K562 (cell line): ENCODE data around the gene LY6G5B. TPM values are rescaled to one million over a fixed set of nuclear protein-coding genes. Genes with fewer than 3 reads are reported as not detected.

ENCODE experiments used
- CHD4 ChIP-seq: fragments of 200-600 bp; sonication (generic); IDR thresholded peaks from 3 replicates; pipeline ENCODE4 v1.6.1; 2012; ENCODE audit warnings: low read depth, mild to moderate bottlenecking, mixed read lengths, low read length, inconsistent platforms; ENCODE audit not compliant: insufficient read depth, insufficient replicate concordance, poor library complexity, severe bottlenecking
- HDAC3 ChIP-seq: fragments of 450-650 bp; IDR thresholded peaks from 2 replicates; pipeline ENCODE4 v1.6.1; 2018; ENCODE audit warnings: borderline replicate concordance, mild to moderate bottlenecking, moderate library complexity; ENCODE audit not compliant: partially characterized antibody
- KLF6 ChIP-seq: fragments of 250-450 bp; sonication (Bioruptor Pico); IDR thresholded peaks from 2 replicates; pipeline ENCODE4 v1.4.0; 2020; ENCODE audit warnings: mild to moderate bottlenecking, moderate library complexity, borderline replicate concordance
- MYBL2 ChIP-seq, 2 experiments: fragments of 450-650 bp in 1 of 2; sonication (generic) in 1 of 2; formaldehyde crosslinking in 1 of 2; IDR thresholded peaks; 2 replicates each; pipeline versions ENCODE4 v1.6.1 to v1.8.1; 2017 to 2022; ENCODE audit warnings: borderline replicate concordance in 1 of 2, inconsistent platforms in 1 of 2, low read depth in 1 of 2, mild to moderate bottlenecking in 1 of 2, missing genetic modification reagents in 1 of 2, moderate library complexity in 1 of 2
- POU5F1 ChIP-seq: fragments of 150-350 bp; IDR thresholded peaks from 2 replicates; pipeline ENCODE4 v1.6.1; 2014; ENCODE audit warnings: borderline replicate concordance, low read length, low read depth, mild to moderate bottlenecking; ENCODE audit not compliant: partially characterized antibody
- TBL1XR1 ChIP-seq, 2 experiments: IDR thresholded peaks; 2 replicates each; pipeline ENCODE4 v1.6.1; 2012; ENCODE audit warnings: improper control_type of control experiment in 2 of 2, low read length in 2 of 2, mild to moderate bottlenecking in 1 of 2
- TOE1 ChIP-seq, 2 experiments: fragments of 450-650 bp in 1 of 2; sonication (generic) in 1 of 2; formaldehyde crosslinking in 1 of 2; IDR thresholded peaks; 2 replicates each; pipeline versions ENCODE4 v1.7.1 to v1.8.0; 2016 to 2022; ENCODE audit warnings: borderline replicate concordance in 2 of 2, mild to moderate bottlenecking in 2 of 2, antibody characterized with exemption in 1 of 2, inconsistent platforms in 1 of 2, low read depth in 1 of 2, missing genetic modification reagents in 1 of 2, moderate library complexity in 1 of 2
- ZNF263 ChIP-seq: sonication (generic); formaldehyde crosslinking; IDR thresholded peaks from 2 replicates; pipeline ENCODE4 v1.8.0; 2022; ENCODE audit warnings: mild to moderate bottlenecking, missing genetic modification reagents, borderline replicate concordance
- ZNF282 ChIP-seq: sonication (generic); formaldehyde crosslinking; IDR thresholded peaks from 2 replicates; pipeline ENCODE4 v1.8.1; 2023; ENCODE audit warnings: missing genetic modification reagents
- ZNF551 ChIP-seq: fragments of 250-450 bp; sonication (Bioruptor Pico); IDR thresholded peaks from 2 replicates; pipeline ENCODE4 v1.5.0; 2021; ENCODE audit warnings: mild to moderate bottlenecking, moderate library complexity
- polyA plus RNA-seq, 8 experiments: library from polyadenylated mRNA; depleted of rRNA in 4 of 8; stranded (reverse) in 5 of 8; unstranded in 3 of 8; fragments of >200 nt; fragmentation: Nextera tagmentation in 2 of 8; fragmentation: Illumina TruSeq in 1 of 8; extraction: Ambion mirVana in 2 of 8; extraction: Trizol in 1 of 8; gene quantifications; 2 replicates each; pipeline versions ENCODE4 v1.2.1 to v1.2.3, GENCODE V29; 2011 to 2014; ENCODE audit warnings: inconsistent platforms in 1 of 8, missing spikeins in 1 of 8
- total RNA-seq, 7 experiments: library from RNA; depleted of rRNA in 6 of 7; stranded (reverse); fragments of >200 nt in 6 of 7; fragmentation: Illumina TruSeq in 2 of 7; extraction: Trizol in 2 of 7; gene quantifications; 2 replicates each; pipeline versions ENCODE4 v1.2.1 to v1.2.3, GENCODE V29; 2011 to 2021; ENCODE audit warnings: low replicate concordance in 1 of 7
- TF ChIP-seq, protein P1 (sequence below): fragments of 450-650 bp; IDR thresholded peaks from 2 replicates; pipeline ENCODE4 v1.6.1; 2017; ENCODE audit warnings: mild to moderate bottlenecking, moderate library complexity
- TF ChIP-seq, protein P2 (sequence below): fragments of 450-650 bp; IDR thresholded peaks from 2 replicates; pipeline ENCODE4 v1.6.1; 2016; ENCODE audit warnings: mild to moderate bottlenecking, moderate library complexity

The LY6G5B gene
- total and polyA plus RNA-seq, 9 of the 15 experiments (the other 6 are each of a cell fraction or from before 2014, with no cell fraction given): 6.0 to 27.0 (median 7.5) TPM

DNA sequence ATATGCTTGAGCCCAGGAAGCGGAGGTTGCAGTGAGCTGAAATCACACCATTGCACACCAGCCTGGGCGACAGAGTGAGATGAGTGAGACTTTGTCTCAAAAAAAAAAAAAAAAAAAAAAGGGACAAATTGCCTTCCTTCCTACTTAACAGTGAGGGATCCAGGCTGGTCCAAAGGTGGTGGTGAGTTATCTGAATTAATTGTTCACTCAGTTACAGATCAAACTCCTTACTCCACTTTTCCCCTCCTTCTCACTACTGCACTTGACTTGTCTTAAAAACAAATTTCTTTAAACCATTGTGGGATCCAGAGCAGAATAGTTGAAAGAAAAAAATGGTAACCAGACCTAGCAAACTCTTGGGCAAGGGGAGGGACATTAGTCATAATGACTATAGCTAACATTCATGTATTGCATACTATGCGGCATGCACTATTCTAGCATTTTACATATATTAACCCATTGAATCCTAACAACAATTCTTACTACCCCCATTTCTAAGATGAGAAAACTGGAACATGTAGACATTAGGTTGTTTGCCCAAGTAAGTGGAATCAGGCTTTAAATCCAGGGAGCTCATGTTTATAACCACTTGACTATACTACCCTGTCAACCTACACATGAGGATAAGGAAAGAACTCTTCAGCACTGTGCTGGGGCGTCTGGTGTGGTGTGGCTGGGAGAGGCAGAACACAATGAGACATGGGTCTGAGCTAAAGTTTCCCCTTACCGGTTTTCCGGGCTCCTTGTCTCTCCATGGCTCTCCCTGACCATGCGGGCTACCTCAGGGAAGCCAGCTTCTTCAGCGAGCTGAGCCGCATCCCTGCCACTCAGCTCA lies 6.4 kb upstream of the LY6G5B start (continued):
- no peak for TF ChIP-seq MYBL2 (IDR thresholded peaks at IDR 0.05; ENCODE audit: low read depth)
- TF ChIP-seq MYBL2 (CRISPR knock-in tag; IDR thresholded peaks at IDR 0.05; ENCODE audit: borderline replicate concordance): no peak
- no peak for TF ChIP-seq CHD4
- TF ChIP-seq TBL1XR1 (IDR thresholded peaks at IDR 0.05; ENCODE audit: low read length in 2 of 2): no peak
- TF ChIP-seq, protein P1, sequence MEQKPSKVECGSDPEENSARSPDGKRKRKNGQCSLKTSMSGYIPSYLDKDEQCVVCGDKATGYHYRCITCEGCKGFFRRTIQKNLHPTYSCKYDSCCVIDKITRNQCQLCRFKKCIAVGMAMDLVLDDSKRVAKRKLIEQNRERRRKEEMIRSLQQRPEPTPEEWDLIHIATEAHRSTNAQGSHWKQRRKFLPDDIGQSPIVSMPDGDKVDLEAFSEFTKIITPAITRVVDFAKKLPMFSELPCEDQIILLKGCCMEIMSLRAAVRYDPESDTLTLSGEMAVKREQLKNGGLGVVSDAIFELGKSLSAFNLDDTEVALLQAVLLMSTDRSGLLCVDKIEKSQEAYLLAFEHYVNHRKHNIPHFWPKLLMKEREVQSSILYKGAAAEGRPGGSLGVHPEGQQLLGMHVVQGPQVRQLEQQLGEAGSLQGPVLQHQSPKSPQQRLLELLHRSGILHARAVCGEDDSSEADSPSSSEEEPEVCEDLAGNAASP: no peak
- TF ChIP-seq HDAC3: no peak
- TF ChIP-seq ZNF282 (CRISPR knock-in tag): no peak
- TF ChIP-seq ZNF263: no peak
- no peak for TF ChIP-seq POU5F1
- no peak for TF ChIP-seq KLF6 (CRISPR knock-in tag)
- no peak for TF ChIP-seq TOE1 (IDR thresholded peaks at IDR 0.05; ENCODE audit: borderline replicate concordance)
- TF ChIP-seq TOE1 (CRISPR knock-in tag; IDR thresholded peaks at IDR 0.05; ENCODE audit: borderline replicate concordance, low read depth): no peak
- TF ChIP-seq ZNF551 (CRISPR knock-in tag): no peak
- TF ChIP-seq, protein P2, sequence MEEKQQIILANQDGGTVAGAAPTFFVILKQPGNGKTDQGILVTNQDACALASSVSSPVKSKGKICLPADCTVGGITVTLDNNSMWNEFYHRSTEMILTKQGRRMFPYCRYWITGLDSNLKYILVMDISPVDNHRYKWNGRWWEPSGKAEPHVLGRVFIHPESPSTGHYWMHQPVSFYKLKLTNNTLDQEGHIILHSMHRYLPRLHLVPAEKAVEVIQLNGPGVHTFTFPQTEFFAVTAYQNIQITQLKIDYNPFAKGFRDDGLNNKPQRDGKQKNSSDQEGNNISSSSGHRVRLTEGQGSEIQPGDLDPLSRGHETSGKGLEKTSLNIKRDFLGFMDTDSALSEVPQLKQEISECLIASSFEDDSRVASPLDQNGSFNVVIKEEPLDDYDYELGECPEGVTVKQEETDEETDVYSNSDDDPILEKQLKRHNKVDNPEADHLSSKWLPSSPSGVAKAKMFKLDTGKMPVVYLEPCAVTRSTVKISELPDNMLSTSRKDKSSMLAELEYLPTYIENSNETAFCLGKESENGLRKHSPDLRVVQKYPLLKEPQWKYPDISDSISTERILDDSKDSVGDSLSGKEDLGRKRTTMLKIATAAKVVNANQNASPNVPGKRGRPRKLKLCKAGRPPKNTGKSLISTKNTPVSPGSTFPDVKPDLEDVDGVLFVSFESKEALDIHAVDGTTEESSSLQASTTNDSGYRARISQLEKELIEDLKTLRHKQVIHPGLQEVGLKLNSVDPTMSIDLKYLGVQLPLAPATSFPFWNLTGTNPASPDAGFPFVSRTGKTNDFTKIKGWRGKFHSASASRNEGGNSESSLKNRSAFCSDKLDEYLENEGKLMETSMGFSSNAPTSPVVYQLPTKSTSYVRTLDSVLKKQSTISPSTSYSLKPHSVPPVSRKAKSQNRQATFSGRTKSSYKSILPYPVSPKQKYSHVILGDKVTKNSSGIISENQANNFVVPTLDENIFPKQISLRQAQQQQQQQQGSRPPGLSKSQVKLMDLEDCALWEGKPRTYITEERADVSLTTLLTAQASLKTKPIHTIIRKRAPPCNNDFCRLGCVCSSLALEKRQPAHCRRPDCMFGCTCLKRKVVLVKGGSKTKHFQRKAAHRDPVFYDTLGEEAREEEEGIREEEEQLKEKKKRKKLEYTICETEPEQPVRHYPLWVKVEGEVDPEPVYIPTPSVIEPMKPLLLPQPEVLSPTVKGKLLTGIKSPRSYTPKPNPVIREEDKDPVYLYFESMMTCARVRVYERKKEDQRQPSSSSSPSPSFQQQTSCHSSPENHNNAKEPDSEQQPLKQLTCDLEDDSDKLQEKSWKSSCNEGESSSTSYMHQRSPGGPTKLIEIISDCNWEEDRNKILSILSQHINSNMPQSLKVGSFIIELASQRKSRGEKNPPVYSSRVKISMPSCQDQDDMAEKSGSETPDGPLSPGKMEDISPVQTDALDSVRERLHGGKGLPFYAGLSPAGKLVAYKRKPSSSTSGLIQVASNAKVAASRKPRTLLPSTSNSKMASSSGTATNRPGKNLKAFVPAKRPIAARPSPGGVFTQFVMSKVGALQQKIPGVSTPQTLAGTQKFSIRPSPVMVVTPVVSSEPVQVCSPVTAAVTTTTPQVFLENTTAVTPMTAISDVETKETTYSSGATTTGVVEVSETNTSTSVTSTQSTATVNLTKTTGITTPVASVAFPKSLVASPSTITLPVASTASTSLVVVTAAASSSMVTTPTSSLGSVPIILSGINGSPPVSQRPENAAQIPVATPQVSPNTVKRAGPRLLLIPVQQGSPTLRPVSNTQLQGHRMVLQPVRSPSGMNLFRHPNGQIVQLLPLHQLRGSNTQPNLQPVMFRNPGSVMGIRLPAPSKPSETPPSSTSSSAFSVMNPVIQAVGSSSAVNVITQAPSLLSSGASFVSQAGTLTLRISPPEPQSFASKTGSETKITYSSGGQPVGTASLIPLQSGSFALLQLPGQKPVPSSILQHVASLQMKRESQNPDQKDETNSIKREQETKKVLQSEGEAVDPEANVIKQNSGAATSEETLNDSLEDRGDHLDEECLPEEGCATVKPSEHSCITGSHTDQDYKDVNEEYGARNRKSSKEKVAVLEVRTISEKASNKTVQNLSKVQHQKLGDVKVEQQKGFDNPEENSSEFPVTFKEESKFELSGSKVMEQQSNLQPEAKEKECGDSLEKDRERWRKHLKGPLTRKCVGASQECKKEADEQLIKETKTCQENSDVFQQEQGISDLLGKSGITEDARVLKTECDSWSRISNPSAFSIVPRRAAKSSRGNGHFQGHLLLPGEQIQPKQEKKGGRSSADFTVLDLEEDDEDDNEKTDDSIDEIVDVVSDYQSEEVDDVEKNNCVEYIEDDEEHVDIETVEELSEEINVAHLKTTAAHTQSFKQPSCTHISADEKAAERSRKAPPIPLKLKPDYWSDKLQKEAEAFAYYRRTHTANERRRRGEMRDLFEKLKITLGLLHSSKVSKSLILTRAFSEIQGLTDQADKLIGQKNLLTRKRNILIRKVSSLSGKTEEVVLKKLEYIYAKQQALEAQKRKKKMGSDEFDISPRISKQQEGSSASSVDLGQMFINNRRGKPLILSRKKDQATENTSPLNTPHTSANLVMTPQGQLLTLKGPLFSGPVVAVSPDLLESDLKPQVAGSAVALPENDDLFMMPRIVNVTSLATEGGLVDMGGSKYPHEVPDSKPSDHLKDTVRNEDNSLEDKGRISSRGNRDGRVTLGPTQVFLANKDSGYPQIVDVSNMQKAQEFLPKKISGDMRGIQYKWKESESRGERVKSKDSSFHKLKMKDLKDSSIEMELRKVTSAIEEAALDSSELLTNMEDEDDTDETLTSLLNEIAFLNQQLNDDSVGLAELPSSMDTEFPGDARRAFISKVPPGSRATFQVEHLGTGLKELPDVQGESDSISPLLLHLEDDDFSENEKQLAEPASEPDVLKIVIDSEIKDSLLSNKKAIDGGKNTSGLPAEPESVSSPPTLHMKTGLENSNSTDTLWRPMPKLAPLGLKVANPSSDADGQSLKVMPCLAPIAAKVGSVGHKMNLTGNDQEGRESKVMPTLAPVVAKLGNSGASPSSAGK: no peak
